Osteoblast (primary cell): ENCODE data around the gene NAIF1. TPM values are rescaled to one million over a fixed set of nuclear protein-coding genes. Genes with fewer than 3 reads are reported as not detected.

Experiments used
- DNase-seq: peaks from one replicate; pipeline ENCODE4 v3.0.0; 2011; ENCODE audit warnings: low spot score, mixed read lengths; ENCODE audit not compliant: insufficient read length; ENCODE audit errors: missing footprints
- H2AFZ ChIP-seq: 2 replicates; pipeline ENCODE4 v1.6.0; 2011; ENCODE audit warnings: mild to moderate bottlenecking, low read length
- H3K27ac ChIP-seq: 2 replicates; pipeline ENCODE4 v1.5.1; 2011; ENCODE audit warnings: mild to moderate bottlenecking, low read depth, low read length, moderate library complexity
- H3K27me3 ChIP-seq: 2 replicates; pipeline ENCODE4 v1.6.0; 2012; ENCODE audit warnings: mild to moderate bottlenecking, control low read depth, inconsistent platforms, low read length, moderate library complexity; ENCODE audit not compliant: insufficient read depth
- H3K36me3 ChIP-seq: 2 replicates; pipeline ENCODE4 v1.5.1; 2011; ENCODE audit warnings: mild to moderate bottlenecking, low read length, control low read depth, moderate library complexity; ENCODE audit not compliant: insufficient read depth
- H3K4me1 ChIP-seq: 2 replicates; pipeline ENCODE4 v1.5.1; 2011; ENCODE audit warnings: mild to moderate bottlenecking, low read length, control low read depth, moderate library complexity; ENCODE audit not compliant: insufficient read depth
- H3K4me2 ChIP-seq: 2 replicates; pipeline ENCODE4 v1.6.0; 2011; ENCODE audit warnings: mild to moderate bottlenecking, low read length; ENCODE audit not compliant: insufficient read depth
- H3K4me3 ChIP-seq: fragments of 200-600 bp; sonication (generic); 3 replicates; pipeline ENCODE4 v1.5.1; 2012; ENCODE audit warnings: mild to moderate bottlenecking, low read length, inconsistent platforms; ENCODE audit not compliant: insufficient read depth
- H3K79me2 ChIP-seq: 2 replicates; pipeline ENCODE4 v1.6.0; 2012; ENCODE audit warnings: mild to moderate bottlenecking, low read length, control low read depth, inconsistent platforms; ENCODE audit not compliant: insufficient read depth
- H3K9me3 ChIP-seq: 2 replicates; pipeline ENCODE4 v1.5.1; 2011; ENCODE audit warnings: low read depth, low read length, control low read depth
- H4K20me1 ChIP-seq: 2 replicates; pipeline ENCODE4 v1.6.0; 2012; ENCODE audit warnings: mild to moderate bottlenecking, low read length, control low read depth; ENCODE audit not compliant: insufficient read depth
- total RNA-seq: library from RNA; depleted of rRNA; stranded (reverse); fragments of >200 nt; gene quantifications from 2 replicates; pipeline ENCODE4 v1.2.3, GENCODE V29; 2012
- TF ChIP-seq, protein P1 (sequence below): IDR thresholded peaks from 2 replicates; pipeline ENCODE4 v1.5.1; 2011; ENCODE audit warnings: mild to moderate bottlenecking, low read depth, low read length, moderate library complexity; ENCODE audit errors: extremely low read depth

The NAIF1 gene
- total RNA-seq, 1 donor, result 10.1 TPM

DNA sequence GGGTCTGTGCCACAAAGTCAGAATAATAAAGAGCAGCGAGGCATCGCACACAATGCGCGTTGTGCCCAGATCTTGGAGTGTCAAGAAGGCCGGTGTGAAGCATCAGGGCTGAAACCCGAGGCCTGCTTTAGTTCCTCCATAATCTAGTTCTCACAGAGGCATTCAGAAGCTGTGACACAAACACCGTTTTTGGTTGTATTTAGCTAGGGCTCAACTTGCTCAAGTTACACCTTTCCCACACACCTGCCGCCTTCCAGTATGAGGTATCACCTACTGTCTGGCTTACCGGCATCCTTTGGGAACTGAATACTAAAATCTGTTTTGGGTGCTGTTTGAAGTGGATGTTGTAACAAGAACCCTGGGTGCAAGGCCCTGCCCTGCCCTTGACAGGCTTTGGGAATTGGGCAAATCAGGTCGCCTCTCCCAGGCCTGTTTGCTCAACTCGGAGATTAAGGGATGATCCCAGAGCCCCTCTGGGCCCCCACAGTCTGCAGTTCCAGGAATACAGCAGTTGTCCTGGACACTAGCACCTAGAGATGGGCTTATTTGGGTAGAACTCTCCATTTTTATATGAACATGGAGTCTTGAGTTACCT is 27.9 kb upstream of the NAIF1 start:
- DNase-seq, result peak; percentile 59
- Histone ChIP-seq H3K27ac (peak overlapping the region; percentile 98), H3K4me3 (no peak overlapping the region), H2AFZ (no peak overlapping the region), H4K20me1 (peaks cover 5% of the 10 kb centered on the region), H3K4me2 (peak overlapping the region; percentile 88), H3K79me2 (peaks cover 78% of the 10 kb centered on the region), H3K36me3 (peaks cover 3% of the 10 kb centered on the region), H3K27me3 (no peaks in the 10 kb centered on the region), H3K9me3 (no peaks in the 10 kb centered on the region), H3K4me1 (peaks cover 68% of the 10 kb centered on the region)
- TF ChIP-seq, protein P1, sequence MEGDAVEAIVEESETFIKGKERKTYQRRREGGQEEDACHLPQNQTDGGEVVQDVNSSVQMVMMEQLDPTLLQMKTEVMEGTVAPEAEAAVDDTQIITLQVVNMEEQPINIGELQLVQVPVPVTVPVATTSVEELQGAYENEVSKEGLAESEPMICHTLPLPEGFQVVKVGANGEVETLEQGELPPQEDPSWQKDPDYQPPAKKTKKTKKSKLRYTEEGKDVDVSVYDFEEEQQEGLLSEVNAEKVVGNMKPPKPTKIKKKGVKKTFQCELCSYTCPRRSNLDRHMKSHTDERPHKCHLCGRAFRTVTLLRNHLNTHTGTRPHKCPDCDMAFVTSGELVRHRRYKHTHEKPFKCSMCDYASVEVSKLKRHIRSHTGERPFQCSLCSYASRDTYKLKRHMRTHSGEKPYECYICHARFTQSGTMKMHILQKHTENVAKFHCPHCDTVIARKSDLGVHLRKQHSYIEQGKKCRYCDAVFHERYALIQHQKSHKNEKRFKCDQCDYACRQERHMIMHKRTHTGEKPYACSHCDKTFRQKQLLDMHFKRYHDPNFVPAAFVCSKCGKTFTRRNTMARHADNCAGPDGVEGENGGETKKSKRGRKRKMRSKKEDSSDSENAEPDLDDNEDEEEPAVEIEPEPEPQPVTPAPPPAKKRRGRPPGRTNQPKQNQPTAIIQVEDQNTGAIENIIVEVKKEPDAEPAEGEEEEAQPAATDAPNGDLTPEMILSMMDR, result no peak

DNA sequence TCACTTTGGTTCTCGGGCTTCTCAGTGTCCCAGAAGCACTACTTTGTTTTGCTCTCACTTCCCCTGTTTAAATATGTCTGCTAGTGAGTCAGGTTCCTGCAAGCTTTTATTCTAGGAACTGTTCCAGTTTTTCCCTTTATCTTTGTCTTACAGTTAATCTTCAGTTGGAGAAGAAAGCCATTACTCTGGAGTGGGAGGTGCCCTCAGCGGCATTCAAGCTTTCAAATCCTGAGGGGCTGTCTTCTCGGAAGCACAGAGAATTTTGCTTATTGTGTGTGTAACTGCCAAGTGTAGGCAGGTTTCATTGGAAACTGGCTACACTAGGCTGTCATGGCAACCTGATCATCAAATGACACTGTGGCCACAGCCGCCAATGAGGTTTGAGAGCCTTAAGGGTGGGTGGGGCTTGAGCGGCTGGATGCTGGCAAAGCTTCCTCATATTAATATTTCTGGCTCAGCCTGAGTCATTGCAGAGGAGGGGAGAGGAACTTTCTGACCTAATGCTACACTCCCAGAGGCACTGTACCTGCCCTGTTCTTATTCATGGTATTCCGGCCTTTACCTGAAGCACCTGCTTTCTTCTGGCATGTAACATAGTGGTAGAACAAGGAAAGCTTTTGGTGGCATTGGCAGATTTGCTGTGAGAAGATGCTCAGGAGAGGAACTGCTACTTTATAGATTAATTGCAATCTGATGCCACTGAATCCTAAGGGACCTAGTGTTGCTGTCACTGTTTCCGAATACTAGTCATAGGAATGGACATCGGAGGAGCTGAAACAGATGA is 27.2 kb upstream of the NAIF1 start:
- Histone ChIP-seq H3K9me3 (no peaks in the 10 kb centered on the region), H3K27ac (peak overlapping the region; percentile 98), H3K4me2 (peak overlapping the region; percentile 88), H4K20me1 (peaks cover 5% of the 10 kb centered on the region), H3K27me3 (no peaks in the 10 kb centered on the region), H3K4me1 (peaks cover 61% of the 10 kb centered on the region), H3K36me3 (peaks cover 3% of the 10 kb centered on the region), H2AFZ (peak overlapping the region; percentile 59), H3K4me3 (peak overlapping the region; percentile 60), H3K79me2 (peaks cover 78% of the 10 kb centered on the region)
- TF ChIP-seq, protein P1, result no peak
- DNase-seq, result peak; percentile 94

DNA sequence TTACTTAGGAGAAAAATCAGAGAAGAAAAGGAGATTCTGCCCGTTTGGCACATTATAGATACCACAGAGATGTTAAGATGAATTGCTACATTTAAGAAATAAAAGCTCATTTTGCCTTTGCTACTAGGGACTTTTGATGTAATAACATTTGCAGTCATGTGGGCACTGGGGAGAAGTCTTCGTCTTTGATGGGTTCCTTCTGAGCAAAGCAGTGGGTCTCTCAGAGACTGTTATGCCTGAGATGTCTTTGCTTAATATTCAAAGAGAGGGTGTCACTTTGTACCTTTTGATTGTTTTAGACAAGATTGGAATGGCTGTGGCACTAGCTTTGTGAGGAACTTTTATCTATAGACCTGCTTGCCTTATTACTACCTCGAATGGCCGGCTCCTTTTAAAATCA is 25.9 kb upstream of the NAIF1 start:
- H3K4me3 ChIP-seq, result no peak overlapping the region
- H3K9me3 ChIP-seq, result no peaks in the 10 kb centered on the region
- H3K27ac ChIP-seq, result peak overlapping the region; percentile 98
- H3K36me3 ChIP-seq, result peaks cover 3% of the 10 kb centered on the region
- TF ChIP-seq, protein P1, result no peak
- H4K20me1 ChIP-seq, result no peaks in the 10 kb centered on the region
- peaks cover 49% of the 10 kb centered on the region for H3K4me1 ChIP-seq
- no peak for DNase-seq
- no peaks in the 10 kb centered on the region for H3K27me3 ChIP-seq
- no peak overlapping the region for H2AFZ ChIP-seq
- H3K79me2 ChIP-seq, result peaks cover 86% of the 10 kb centered on the region
- peak overlapping the region; percentile 88 for H3K4me2 ChIP-seq

DNA sequence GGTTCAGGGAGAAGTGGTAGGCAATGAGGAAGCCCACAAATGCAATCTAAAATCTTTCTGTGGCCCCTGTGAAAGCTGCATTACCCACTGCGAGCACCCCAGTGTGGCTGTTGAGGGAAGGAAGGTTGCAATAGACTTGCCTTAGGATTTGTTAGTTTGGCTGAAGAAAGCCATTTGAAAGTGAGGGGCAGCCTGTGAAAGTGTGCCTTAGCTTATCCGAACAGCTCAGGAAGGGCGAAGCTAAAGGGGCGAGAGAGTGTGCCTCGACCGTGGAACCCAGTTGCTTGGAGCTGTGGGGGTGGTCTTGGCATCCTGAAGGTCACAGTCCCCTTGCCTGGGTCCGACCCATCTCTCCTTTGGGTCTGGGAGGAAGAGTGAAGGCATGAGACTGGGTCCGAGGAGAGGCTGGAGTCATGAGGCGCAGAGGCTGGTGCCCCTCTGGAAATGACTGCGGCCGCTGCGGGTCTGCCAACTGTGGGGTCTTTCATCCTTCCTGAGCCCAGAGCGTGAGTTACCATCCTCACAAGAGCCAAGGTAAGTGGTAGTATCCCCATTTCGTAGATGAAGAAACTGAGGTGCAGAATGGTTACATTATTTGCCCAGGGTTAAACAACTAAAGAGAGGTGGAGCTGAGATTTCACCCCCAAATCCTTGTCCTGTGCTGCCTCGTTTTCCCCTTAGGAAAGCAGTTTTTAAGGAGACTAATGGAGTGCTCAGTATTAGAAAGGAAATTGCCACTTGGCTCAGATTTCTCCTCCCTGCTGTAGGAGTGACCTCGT is 25.3 kb upstream of the NAIF1 start:
- H4K20me1 ChIP-seq, result no peaks in the 10 kb centered on the region
- peaks cover 3% of the 10 kb centered on the region for H3K36me3 ChIP-seq
- H2AFZ ChIP-seq, result no peak overlapping the region
- H3K4me1 ChIP-seq, result peaks cover 43% of the 10 kb centered on the region
- H3K27me3 ChIP-seq, result no peaks in the 10 kb centered on the region
- H3K4me2 ChIP-seq, result peak overlapping the region; percentile 88
- peak overlapping the region; percentile 60 for H3K4me3 ChIP-seq
- no peak for DNase-seq
- no peaks in the 10 kb centered on the region for H3K9me3 ChIP-seq
- peak overlapping the region; percentile 98 for H3K27ac ChIP-seq
- peaks cover 86% of the 10 kb centered on the region for H3K79me2 ChIP-seq
- TF ChIP-seq, protein P1, result no peak
